Karpas-422 (cell line): Measurements from ENCODE around the gene SP8. TPM values are rescaled to one million over a fixed set of nuclear protein-coding genes. Genes with fewer than 3 reads are reported as not detected.

Source experiments
- DNase-seq: peaks from one replicate; pipeline ENCODE4 v3.0.0-alpha.2; 2015
- H2AFZ ChIP-seq: fragments of 200-600 bp; sonication (generic); 2 replicates; pipeline ENCODE4 v1.6.1; 2014; ENCODE audit warnings: antibody characterized with exemption, low read length, mixed read lengths
- H3K27ac ChIP-seq: fragments of 200-600 bp; sonication (generic); 2 replicates; pipeline ENCODE4 v1.5.1; 2014; ENCODE audit warnings: mild to moderate bottlenecking, low read length, moderate library complexity
- H3K27me3 ChIP-seq: fragments of 200-600 bp; sonication (generic); 2 replicates; pipeline ENCODE4 v1.6.1; 2014; ENCODE audit warnings: low read length, mixed read lengths
- H3K36me3 ChIP-seq: fragments of 200-600 bp; sonication (generic); 2 replicates; pipeline ENCODE4 v1.6.1; 2014; ENCODE audit warnings: low read length, mixed read lengths; ENCODE audit not compliant: insufficient read depth
- H3K4me1 ChIP-seq: fragments of 200-600 bp; sonication (generic); 2 replicates; pipeline ENCODE4 v1.6.1; 2014; ENCODE audit warnings: mild to moderate bottlenecking, low read length, mixed read lengths
- H3K4me2 ChIP-seq: fragments of 200-600 bp; sonication (generic); 2 replicates; pipeline ENCODE4 v1.6.1; 2014; ENCODE audit warnings: low read length, low read depth, mild to moderate bottlenecking; ENCODE audit not compliant: poor library complexity, severe bottlenecking
- H3K4me3 ChIP-seq: fragments of 200-600 bp; sonication (generic); 2 replicates; pipeline ENCODE4 v1.5.1; 2014; ENCODE audit warnings: mild to moderate bottlenecking, antibody characterized with exemption, low read length, mixed read lengths
- H3K79me2 ChIP-seq: fragments of 200-600 bp; sonication (generic); 2 replicates; pipeline ENCODE4 v1.6.1; 2014; ENCODE audit warnings: mild to moderate bottlenecking, low read length, mixed read lengths
- H3K9ac ChIP-seq: fragments of 200-600 bp; sonication (generic); 2 replicates; pipeline ENCODE4 v1.6.0; 2014; ENCODE audit warnings: low read length
- H3K9me2 ChIP-seq: fragments of 200-600 bp; sonication (generic), shearing (Covaris generic); replicated peaks from 2 replicates; pipeline ENCODE4 v1.6.0; 2014; ENCODE audit warnings: mild to moderate bottlenecking, low read length, moderate library complexity; ENCODE audit not compliant: insufficient read depth
- H3K9me3 ChIP-seq: fragments of 300-700, 200-600 bp; sonication (generic); 2 replicates; pipeline ENCODE4 v1.6.1; 2014; ENCODE audit warnings: low read length, mixed read lengths
- H4K20me1 ChIP-seq: fragments of 200-600 bp; sonication (generic); 2 replicates; pipeline ENCODE4 v1.6.1; 2014; ENCODE audit warnings: mild to moderate bottlenecking, antibody characterized with exemption, low read length, low read depth; ENCODE audit not compliant: insufficient read depth
- total RNA-seq: library from RNA; depleted of rRNA; stranded (reverse); fragments of >200 nt; shearing (Covaris generic); gene quantifications from 2 replicates; pipeline ENCODE4 v1.2.3, GENCODE V29; 2014; ENCODE audit warnings: low replicate concordance

Gene SP8
- total RNA-seq, 1 experiment from 2014 or later = not detected

- Histone ChIP-seq H3K36me3 (no peaks in the 10 kb centered on the region), H3K27ac (no peak overlapping the region), H3K4me3 (no peak overlapping the region), H3K27me3 (no peaks in the 10 kb centered on the region), H3K79me2 (no peaks in the 10 kb centered on the region), H2AFZ (no peak overlapping the region), H3K4me1 (no peaks in the 10 kb centered on the region), H3K4me2 (no peak overlapping the region), H4K20me1 (no peaks in the 10 kb centered on the region), H3K9me3 (no peaks in the 10 kb centered on the region), H3K9me2 (no peaks in the 10 kb centered on the region), H3K9ac (no peak overlapping the region)
- DNase-seq = no peak
These were observed 5.1 kb upstream of the SP8 start for GRCh38 chr7:20791538-20792434.

GRCh38 chr7:20790375-20790774 is 3.7 kb upstream of the SP8 start:
- H3K79me2 ChIP-seq = no peaks in the 10 kb centered on the region
- no peak overlapping the region for H2AFZ ChIP-seq
- H4K20me1 ChIP-seq = no peaks in the 10 kb centered on the region
- no peaks in the 10 kb centered on the region for H3K4me1 ChIP-seq
- no peaks in the 10 kb centered on the region for H3K9me3 ChIP-seq
- no peaks in the 10 kb centered on the region for H3K9me2 ChIP-seq
- no peak overlapping the region for H3K4me2 ChIP-seq
- DNase-seq = no peak
- H3K27me3 ChIP-seq = no peaks in the 10 kb centered on the region
- no peak overlapping the region for H3K27ac ChIP-seq
- no peak overlapping the region for H3K4me3 ChIP-seq
- H3K36me3 ChIP-seq = no peaks in the 10 kb centered on the region
- no peak overlapping the region for H3K9ac ChIP-seq

- Histone ChIP-seq H3K4me1 (no peaks in the 10 kb centered on the region), H3K4me2 (no peak overlapping the region), H3K9me3 (no peaks in the 10 kb centered on the region), H3K4me3 (no peak overlapping the region), H3K27ac (no peak overlapping the region), H3K36me3 (no peaks in the 10 kb centered on the region), H4K20me1 (no peaks in the 10 kb centered on the region), H2AFZ (no peak overlapping the region), H3K27me3 (no peaks in the 10 kb centered on the region), H3K79me2 (no peaks in the 10 kb centered on the region), H3K9me2 (no peaks in the 10 kb centered on the region), H3K9ac (no peak overlapping the region)
- DNase-seq = no peak
These were observed 1.8 kb upstream of the SP8 start for GRCh38 chr7:20788420-20788990.

DNA sequence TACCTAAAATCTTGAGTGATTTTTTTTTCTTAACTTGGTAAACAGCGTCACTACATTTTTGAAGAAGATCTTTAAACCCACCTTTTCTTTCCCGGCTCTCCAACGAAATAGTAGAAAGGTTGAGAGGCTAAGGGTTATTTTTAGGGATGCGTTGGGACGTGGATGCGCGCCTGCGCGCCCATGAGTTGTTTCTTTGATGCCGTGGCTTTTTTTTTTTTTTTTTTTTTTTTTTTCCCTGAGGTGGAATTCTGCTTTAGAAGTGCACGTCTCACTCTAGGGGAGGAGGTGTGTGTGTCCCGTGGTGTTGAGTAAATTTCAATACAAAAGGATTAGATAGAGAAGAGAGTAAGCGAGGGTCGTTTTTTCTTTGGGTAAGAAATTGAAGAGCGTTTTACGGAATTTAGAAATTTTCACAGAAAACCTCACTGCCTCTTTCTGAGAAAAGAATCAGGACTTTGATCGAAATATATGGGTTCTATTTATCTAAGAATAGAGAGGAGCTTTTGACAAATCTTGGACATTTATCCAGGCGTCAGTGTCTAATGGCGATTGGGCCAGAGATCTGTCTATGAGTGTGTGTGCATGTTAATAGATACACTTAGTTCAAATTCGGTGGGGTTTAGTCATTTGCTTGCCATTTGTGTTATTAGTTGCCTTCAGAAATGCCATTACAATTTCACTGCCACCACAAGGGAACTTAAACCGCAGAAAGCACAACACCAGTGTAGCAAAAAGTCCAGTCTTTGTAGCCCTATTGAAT is 1.2 kb upstream of the SP8 start:
- no peaks in the 10 kb centered on the region for H3K9me2 ChIP-seq
- no peaks in the 10 kb centered on the region for H3K79me2 ChIP-seq
- no peaks in the 10 kb centered on the region for H3K9me3 ChIP-seq
- H3K27ac ChIP-seq = no peak overlapping the region
- H3K4me1 ChIP-seq = no peaks in the 10 kb centered on the region
- H3K27me3 ChIP-seq = no peaks in the 10 kb centered on the region
- H3K9ac ChIP-seq = no peak overlapping the region
- no peaks in the 10 kb centered on the region for H4K20me1 ChIP-seq
- H3K4me2 ChIP-seq = no peak overlapping the region
- no peak overlapping the region for H2AFZ ChIP-seq
- H3K4me3 ChIP-seq = no peak overlapping the region
- no peak for DNase-seq
- no peaks in the 10 kb centered on the region for H3K36me3 ChIP-seq

DNA sequence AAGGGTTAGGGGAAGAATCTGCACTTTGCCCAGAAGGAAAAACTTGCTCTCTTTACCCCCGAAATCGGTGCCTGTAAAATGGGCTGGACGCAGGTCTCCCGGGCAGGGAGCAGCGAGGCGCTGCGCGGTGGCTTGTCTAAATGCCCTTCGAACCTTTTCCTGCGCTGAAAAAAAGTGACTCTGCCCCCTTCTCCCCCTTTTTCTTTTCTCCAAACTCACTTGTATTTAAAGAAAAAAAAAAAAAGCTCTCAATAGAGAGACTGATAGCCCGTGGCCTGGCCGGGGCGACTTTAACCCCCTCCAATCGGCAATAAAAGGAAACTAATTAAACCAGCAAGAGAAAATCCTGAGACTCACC is 286 bp downstream of the SP8 start:
- Histone ChIP-seq H3K9ac (no peak overlapping the region), H3K36me3 (no peaks in the 10 kb centered on the region), H3K27me3 (no peaks in the 10 kb centered on the region), H3K4me1 (no peaks in the 10 kb centered on the region), H3K9me2 (no peaks in the 10 kb centered on the region), H3K4me3 (no peak overlapping the region), H2AFZ (no peak overlapping the region), H3K27ac (no peak overlapping the region), H3K4me2 (no peak overlapping the region), H3K9me3 (no peaks in the 10 kb centered on the region), H3K79me2 (no peaks in the 10 kb centered on the region), H4K20me1 (no peaks in the 10 kb centered on the region)
- no peak for DNase-seq

DNA sequence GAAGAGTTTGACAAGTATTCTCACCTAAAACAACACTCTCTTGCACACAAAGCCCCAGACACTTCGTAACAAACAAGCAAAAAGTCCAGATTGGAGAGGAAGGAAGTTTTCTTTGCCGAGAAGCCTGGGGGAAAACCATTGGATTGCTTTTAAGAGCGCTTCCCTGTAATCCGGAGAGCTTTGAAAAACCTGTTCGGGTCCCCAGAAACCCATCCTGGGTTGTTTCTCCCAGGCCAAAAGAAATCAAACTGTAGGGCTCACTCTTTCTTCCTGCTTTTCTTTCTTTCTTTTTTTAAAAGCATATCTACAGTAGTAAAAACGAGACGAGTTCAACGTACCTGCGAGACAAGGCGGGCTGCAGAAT is 655 bp downstream of the SP8 start:
- no peaks in the 10 kb centered on the region for H3K27me3 ChIP-seq
- H3K36me3 ChIP-seq = no peaks in the 10 kb centered on the region
- H4K20me1 ChIP-seq = no peaks in the 10 kb centered on the region
- no peaks in the 10 kb centered on the region for H3K79me2 ChIP-seq
- H3K4me2 ChIP-seq = no peak overlapping the region
- no peak overlapping the region for H3K27ac ChIP-seq
- H3K4me3 ChIP-seq = no peak overlapping the region
- H3K9ac ChIP-seq = no peak overlapping the region
- no peak overlapping the region for H2AFZ ChIP-seq
- H3K9me2 ChIP-seq = no peaks in the 10 kb centered on the region
- H3K4me1 ChIP-seq = no peaks in the 10 kb centered on the region
- no peaks in the 10 kb centered on the region for H3K9me3 ChIP-seq
- DNase-seq = no peak

DNA sequence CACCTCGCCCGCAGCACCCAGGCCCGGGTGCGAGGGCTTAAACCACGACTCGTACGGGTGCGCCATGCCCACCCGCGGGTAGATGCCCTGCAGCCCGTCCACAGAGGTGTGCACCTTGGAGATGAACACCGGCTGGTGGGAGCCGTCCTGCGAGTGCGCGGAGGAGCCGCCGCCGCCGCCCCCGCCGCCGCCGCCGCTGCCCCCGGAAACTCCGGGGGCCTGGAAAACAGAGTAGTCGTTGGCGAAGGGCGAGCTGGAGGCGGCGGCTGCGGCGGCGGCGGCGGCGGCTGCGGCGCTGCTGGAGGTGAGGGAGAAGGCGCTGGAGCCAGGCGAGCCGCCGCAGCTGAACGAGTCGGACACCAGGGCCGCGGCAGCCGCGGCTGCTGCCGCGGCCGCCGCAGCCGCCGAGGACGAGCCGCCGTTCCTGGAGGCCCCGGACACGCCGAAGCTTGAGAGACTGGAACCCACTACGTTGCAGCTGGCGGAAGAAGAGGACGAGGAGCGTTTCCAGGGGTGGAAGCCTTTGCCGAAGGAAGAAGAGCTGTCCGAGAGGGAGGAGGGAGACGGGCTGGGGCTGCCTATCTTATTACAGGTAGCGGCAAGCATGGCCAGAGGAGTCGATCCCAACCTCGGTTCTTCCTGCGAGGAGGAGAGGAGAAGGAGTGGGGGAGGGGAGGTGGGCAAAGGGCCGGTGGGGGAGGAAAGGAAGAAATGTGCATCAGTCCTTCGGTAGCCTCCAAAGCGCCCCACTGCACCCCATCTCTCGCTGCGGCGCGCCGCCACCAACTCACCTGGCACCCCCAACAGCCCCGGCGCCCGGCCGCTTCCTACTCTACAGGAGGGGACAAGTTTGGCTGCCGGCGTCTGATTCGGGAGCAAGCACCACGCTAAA is 1.3 kb downstream of the SP8 start:
- Histone ChIP-seq H3K4me3 (no peak overlapping the region), H3K4me2 (no peak overlapping the region), H3K4me1 (no peaks in the 10 kb centered on the region)

More for the DNA sequence above, 1.3 kb downstream of the SP8 start:
- Histone ChIP-seq H3K27ac (no peak overlapping the region), H3K36me3 (no peaks in the 10 kb centered on the region), H3K27me3 (no peaks in the 10 kb centered on the region), H3K79me2 (no peaks in the 10 kb centered on the region), H3K9me2 (no peaks in the 10 kb centered on the region), H4K20me1 (no peaks in the 10 kb centered on the region), H3K9ac (no peak overlapping the region), H2AFZ (no peak overlapping the region), H3K9me3 (no peaks in the 10 kb centered on the region)
- DNase-seq = no peak
